ENCODE data around the gene PPP6R1. TPM values are rescaled to one million over a fixed set of nuclear protein-coding genes. Genes with fewer than 3 reads are reported as not detected.
A peak's percentile ranks its signal among the peaks of the same experiment; 100 is the strongest.

Gene PPP6R1
- total and polyA plus RNA-seq, 8 donors, result 15.3 to 33.1 (median 21.5) TPM

DNA sequence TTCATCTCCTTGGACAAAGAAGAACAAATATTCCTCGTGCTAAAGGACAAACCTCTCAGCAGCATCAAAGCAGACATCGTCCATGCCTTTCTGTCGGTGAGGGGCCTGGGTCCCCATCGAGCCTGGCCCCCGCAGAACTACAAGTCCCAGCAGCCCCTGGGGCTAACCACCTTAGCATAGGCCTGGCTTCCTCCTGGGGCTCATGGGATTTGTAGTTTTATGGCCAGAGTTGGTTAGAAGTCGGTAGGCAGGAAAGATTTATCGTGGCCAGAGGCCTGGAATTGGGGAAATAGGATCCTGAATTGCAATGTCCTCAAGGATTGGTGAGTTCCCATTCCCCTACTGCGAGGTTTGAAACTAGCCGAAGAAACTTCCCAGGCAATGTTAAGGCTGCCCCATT lies 46.7 kb upstream of the PPP6R1 start:
- no peaks in the 10 kb centered on the region for H3K27me3 ChIP-seq
- no peak for FAIRE-seq
- H3K4me3 ChIP-seq, result no peak overlapping the region
- intact Hi-C loops (cut with DNase I), result loop anchor here in 1 of 3 donors (10.0 kb wide), 1 partner anchor 69 kb away; the partner anchor contains the start of genes IL11 and TMEM190
- no peaks in the 10 kb centered on the region for H3K4me1 ChIP-seq
- WGBS, 2 donors, result 71 to 81% methylated on average over 9 of the region's 9 CpGs
- no peak overlapping the region for H3K27ac ChIP-seq
- DNase-seq, result no peak
- TF ChIP-seq, protein P1, sequence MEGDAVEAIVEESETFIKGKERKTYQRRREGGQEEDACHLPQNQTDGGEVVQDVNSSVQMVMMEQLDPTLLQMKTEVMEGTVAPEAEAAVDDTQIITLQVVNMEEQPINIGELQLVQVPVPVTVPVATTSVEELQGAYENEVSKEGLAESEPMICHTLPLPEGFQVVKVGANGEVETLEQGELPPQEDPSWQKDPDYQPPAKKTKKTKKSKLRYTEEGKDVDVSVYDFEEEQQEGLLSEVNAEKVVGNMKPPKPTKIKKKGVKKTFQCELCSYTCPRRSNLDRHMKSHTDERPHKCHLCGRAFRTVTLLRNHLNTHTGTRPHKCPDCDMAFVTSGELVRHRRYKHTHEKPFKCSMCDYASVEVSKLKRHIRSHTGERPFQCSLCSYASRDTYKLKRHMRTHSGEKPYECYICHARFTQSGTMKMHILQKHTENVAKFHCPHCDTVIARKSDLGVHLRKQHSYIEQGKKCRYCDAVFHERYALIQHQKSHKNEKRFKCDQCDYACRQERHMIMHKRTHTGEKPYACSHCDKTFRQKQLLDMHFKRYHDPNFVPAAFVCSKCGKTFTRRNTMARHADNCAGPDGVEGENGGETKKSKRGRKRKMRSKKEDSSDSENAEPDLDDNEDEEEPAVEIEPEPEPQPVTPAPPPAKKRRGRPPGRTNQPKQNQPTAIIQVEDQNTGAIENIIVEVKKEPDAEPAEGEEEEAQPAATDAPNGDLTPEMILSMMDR (IDR thresholded peaks at IDR 0.05), result no peak
- no peaks in the 10 kb centered on the region for H3K9me3 ChIP-seq
- ATAC-seq, result peak; percentile 44 to 71 (median 58)
- no peaks in the 10 kb centered on the region for H3K36me3 ChIP-seq

DNA sequence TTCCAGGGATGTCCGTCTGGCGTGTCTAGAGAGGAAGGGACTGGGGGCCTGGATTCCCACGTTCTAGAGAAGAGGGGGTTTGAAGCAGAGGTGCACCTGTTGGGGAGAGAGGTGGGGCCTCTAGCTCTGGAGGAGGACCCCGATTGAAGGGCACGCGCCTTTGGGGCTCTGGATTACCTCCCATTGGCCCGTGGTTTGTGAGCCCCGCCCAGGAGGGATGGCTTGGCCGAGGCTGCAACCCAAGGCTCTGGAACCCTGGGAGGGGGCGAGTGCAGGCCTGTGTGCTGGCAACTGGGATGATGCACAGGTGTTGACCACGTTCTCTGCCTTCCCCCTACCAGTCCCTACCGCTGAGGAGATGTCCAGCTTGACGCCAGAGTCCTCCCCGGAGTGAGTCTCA lies 46.2 kb upstream of the PPP6R1 start:
- TF ChIP-seq, protein P1 (IDR thresholded peaks at IDR 0.05), result no peak
- intact Hi-C loops (cut with DNase I), result loop anchor here in 1 of 3 donors (10.0 kb wide), 1 partner anchor 70 kb away; the partner anchor contains the start of genes IL11 and TMEM190
- no peak overlapping the region for H3K27ac ChIP-seq
- H3K27me3 ChIP-seq, result no peaks in the 10 kb centered on the region
- DNase-seq (no peak), FAIRE-seq (no peak), ATAC-seq (no peak)
- WGBS, 2 donors, result 65 to 77% methylated on average over 14 of the region's 14 CpGs
- H3K4me1 ChIP-seq, result no peaks in the 10 kb centered on the region
- no peaks in the 10 kb centered on the region for H3K36me3 ChIP-seq
- no peaks in the 10 kb centered on the region for H3K9me3 ChIP-seq
- H3K4me3 ChIP-seq, result no peak overlapping the region

DNA sequence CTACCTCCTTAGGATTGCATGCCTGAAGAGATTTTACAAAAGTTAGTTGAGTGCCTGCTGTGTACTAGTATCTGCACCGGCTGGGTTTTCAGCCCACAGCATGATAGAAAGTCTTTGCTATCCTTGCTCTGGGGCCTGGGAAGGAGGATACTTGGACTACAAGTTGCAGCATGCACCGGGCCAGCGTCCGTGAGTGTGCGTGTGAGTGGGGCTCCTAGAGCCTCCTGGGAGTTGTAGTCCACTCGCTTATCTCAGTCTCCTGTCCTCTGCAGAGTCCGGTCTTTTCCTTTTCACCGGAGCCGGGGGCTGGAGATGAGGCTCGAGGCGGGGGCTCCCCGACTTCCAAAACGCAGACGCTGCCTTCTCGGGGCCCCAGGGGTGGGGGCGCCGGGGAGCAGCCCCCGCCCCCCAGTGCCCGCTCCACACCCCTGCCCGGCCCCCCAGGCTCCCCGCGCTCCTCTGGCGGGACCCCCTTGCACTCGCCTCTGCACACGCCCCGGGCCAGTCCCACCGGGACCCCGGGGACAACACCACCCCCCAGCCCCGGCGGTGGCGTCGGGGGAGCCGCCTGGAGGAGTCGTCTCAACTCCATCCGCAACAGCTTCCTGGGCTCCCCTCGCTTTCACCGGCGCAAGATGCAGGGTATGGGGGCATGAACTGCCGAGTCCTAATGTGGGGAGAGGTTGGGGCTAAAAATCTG lies 45.6 kb upstream of the PPP6R1 start:
- WGBS, 2 donors, result 81 to 87% methylated on average over 34 to 39 of the region's 39 CpGs
- FAIRE-seq, result no peak
- H3K4me3 ChIP-seq, result no peak overlapping the region
- no peaks in the 10 kb centered on the region for H3K27me3 ChIP-seq
- TF ChIP-seq, protein P1 (IDR thresholded peaks at IDR 0.05), result no peak
- ATAC-seq, result peak in 2 of 4 donors; percentile 36 to 51
- no peaks in the 10 kb centered on the region for H3K36me3 ChIP-seq
- no peaks in the 10 kb centered on the region for H3K4me1 ChIP-seq
- intact Hi-C loops (cut with DNase I), result loop anchor here in 1 of 3 donors (10.0 kb wide), 1 partner anchor 70 kb away; the partner anchor contains the start of genes IL11 and TMEM190
- H3K27ac ChIP-seq, result no peak overlapping the region
- no peaks in the 10 kb centered on the region for H3K9me3 ChIP-seq
- DNase-seq, result no peak

DNA sequence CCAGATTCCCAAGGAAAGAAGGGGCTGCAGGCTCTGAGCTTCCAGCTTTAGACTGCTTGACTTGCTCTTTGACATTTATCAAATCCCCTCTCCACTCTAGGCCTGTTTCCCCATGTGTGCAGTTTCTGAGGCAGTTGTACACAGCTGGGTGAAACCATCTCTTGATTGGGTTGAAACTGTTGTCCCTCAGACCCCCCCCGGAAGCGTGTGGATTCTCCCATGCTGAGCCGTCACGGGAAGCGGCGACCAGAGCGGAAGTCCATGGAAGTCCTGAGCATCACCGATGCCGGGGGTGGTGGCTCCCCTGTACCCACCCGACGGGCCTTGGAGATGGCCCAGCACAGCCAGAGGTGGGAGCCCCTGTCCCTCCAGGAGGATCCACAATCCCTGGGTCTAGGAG lies 44.7 kb upstream of the PPP6R1 start:
- FAIRE-seq (no peak), ATAC-seq (no peak), DNase-seq (no peak)
- H3K27ac ChIP-seq, result no peak overlapping the region
- no peaks in the 10 kb centered on the region for H3K27me3 ChIP-seq
- intact Hi-C loops (cut with DNase I), result loop anchor here in 1 of 3 donors (10.0 kb wide), 1 partner anchor 71 kb away; the partner anchor contains the start of genes IL11 and TMEM190
- WGBS, 2 donors, result 85 to 92% methylated on average over 11 of the region's 11 CpGs
- no peaks in the 10 kb centered on the region for H3K9me3 ChIP-seq
- no peak overlapping the region for H3K4me3 ChIP-seq
- TF ChIP-seq, protein P1 (IDR thresholded peaks at IDR 0.05), result no peak
- H3K4me1 ChIP-seq, result no peaks in the 10 kb centered on the region
- no peaks in the 10 kb centered on the region for H3K36me3 ChIP-seq

DNA sequence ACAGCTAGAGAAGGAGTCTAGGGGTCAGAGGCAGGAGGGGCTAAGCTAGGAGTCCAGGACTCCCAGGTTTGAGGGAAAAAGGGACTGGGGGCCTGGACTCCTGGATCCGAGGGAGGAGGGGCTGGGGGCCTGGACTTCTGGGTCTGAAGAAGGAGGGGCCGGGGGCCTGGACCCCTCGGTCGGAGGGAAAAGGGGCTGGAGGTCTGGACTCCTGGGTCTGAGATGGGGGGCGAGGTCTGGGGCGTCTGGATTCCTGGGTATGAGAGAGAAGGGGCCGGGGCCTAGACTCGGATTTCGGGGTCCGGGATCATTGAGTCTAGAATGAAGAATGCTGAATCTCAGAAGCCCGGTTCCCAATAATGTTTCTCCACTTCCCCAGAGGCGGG lies 43.5 kb upstream of the PPP6R1 start:
- TF ChIP-seq, protein P1 (IDR thresholded peaks at IDR 0.05), result no peak
- ATAC-seq (peak in 1 of 4 donors; percentile 5), FAIRE-seq (no peak), DNase-seq (no peak)
- intact Hi-C loops (cut with DNase I), result loop anchor here in 1 of 3 donors (10.0 kb wide), 1 partner anchor 72 kb away; the partner anchor contains the start of genes IL11 and TMEM190
- no peaks in the 10 kb centered on the region for H3K9me3 ChIP-seq
- H3K27ac ChIP-seq, result no peak overlapping the region
- no peaks in the 10 kb centered on the region for H3K4me1 ChIP-seq
- H3K27me3 ChIP-seq, result no peaks in the 10 kb centered on the region
- H3K4me3 ChIP-seq, result peak overlapping the region in 1 of 4 donors; percentile 45
- H3K36me3 ChIP-seq, result no peaks in the 10 kb centered on the region
- WGBS, 2 donors, result 51 to 57% methylated on average over 12 of the region's 12 CpGs

All from pancreas (tissue), 10 donors.